Subcutaneous adipose tissue (tissue), 4 donors: Measurements from ENCODE around the gene OIP5. TPM values are rescaled to one million over a fixed set of nuclear protein-coding genes. Genes with fewer than 3 reads are reported as not detected.

Experiments used
- CTCF ChIP-seq: fragments of 450-650 bp; IDR thresholded peaks from one replicate; pipeline ENCODE4 v1.5.1; 2016; ENCODE audit warnings: low read depth, mild to moderate bottlenecking, control low read depth, antibody characterized with exemption, moderate library complexity
- total RNA-seq, 4 donors: library from RNA; depleted of rRNA; stranded (reverse); fragments of >200 nt; gene quantifications; one replicate each; pipeline ENCODE4 v1.1.0, GENCODE V29; 2016

Gene OIP5
- total RNA-seq, 4 donors from 2014 or later = 1.2 TPM; not detected in 3

GRCh38 chr15:41340189-41340695 is 7.9 kb upstream of the OIP5 start:
- TF ChIP-seq CTCF = no peak

- TF ChIP-seq CTCF = no peak
These were observed 5.5 kb upstream of the OIP5 start for GRCh38 chr15:41337631-41338522.

- TF ChIP-seq CTCF = no peak
These were observed 4.7 kb upstream of the OIP5 start for GRCh38 chr15:41337047-41337446.

GRCh38 chr15:41336549-41336948 is 4.2 kb upstream of the OIP5 start:
- no peak for TF ChIP-seq CTCF

- TF ChIP-seq CTCF = no peak
These were observed 2.1 kb upstream of the OIP5 start for GRCh38 chr15:41334293-41335120.

- TF ChIP-seq CTCF = no peak
These were observed 703 bp upstream of the OIP5 start for GRCh38 chr15:41333026-41333562.

GRCh38 chr15:41331833-41332193 is 578 bp downstream of the OIP5 start:
- TF ChIP-seq CTCF = no peak
